ENCODE measurements around the gene TGFB3. TPM values are rescaled to one million over a fixed set of nuclear protein-coding genes. Genes with fewer than 3 reads are reported as not detected.

The TGFB3 gene
- total and polyA plus RNA-seq, 2 of the 13 experiments (the other 11 are each of a cell fraction or from before 2014, with no cell fraction given) = 1.4 to 2.5 TPM

GRCh38 chr14:75941030-75941429 is 40.8 kb downstream of the TGFB3 start (continued):
- no peak for TF ChIP-seq ZNF367 (CRISPR knock-in tag; IDR thresholded peaks at IDR 0.05; ENCODE audit: borderline replicate concordance)
- TF ChIP-seq DDIT3 (CRISPR knock-in tag; IDR thresholded peaks at IDR 0.05) = no peak
- TF ChIP-seq POLR2G (IDR thresholded peaks at IDR 0.05; ENCODE audit: low read depth, low read length) = no peak

GRCh38 chr14:75939200-75939599 is 42.6 kb downstream of the TGFB3 start:
- Histone ChIP-seq H3K9me3 (ENCODE audit: low read length) (no peaks in the 10 kb centered on the region), H3K4me3 (replicated peaks in 1 of 3; ENCODE audit: insufficient read depth in 1 of 3, low read depth in 2 of 3, low read length in 3 of 3) (no peak overlapping the region), H3K9ac (ENCODE audit: insufficient read depth, low read depth, low read length) (no peak overlapping the region), H3K27ac (ENCODE audit: extremely low read length, insufficient read depth, low read length) (no peak overlapping the region), H3K79me2 (ENCODE audit: insufficient read depth, low read length) (no peaks in the 10 kb centered on the region), H2AFZ (ENCODE audit: low read length) (no peak overlapping the region), H3K4me1 (ENCODE audit: insufficient read depth, low read length) (no peaks in the 10 kb centered on the region), H3K27me3 (ENCODE audit: control insufficient read depth in 1 of 2, insufficient read depth in 2 of 2, low read length in 2 of 2) (no peaks in the 10 kb centered on the region), H4K20me1 (ENCODE audit: insufficient read depth, low read length) (no peaks in the 10 kb centered on the region), H3K4me2 (ENCODE audit: low read depth, low read length) (no peak overlapping the region), H3K36me3 (replicated peaks in 1 of 2; ENCODE audit: control insufficient read depth in 1 of 2, insufficient read depth in 2 of 2, low read length in 2 of 2) (no peaks in the 10 kb centered on the region)
- CTCF ChIA-PET (ENCODE audit: low intra/inter-chr PET ratio, low total read pairs) = no interaction called here
- TF ChIP-seq HNRNPL (IDR thresholded peaks at IDR 0.05; ENCODE audit: low read depth, low read length) (no peak), ZBTB7B (CRISPR knock-in tag; IDR thresholded peaks at IDR 0.05) (no peak), ZNF552 (CRISPR knock-in tag; IDR thresholded peaks at IDR 0.05; ENCODE audit: borderline replicate concordance) (no peak), CHD4 (IDR thresholded peaks at IDR 0.05; ENCODE audit: borderline replicate concordance, low read length) (no peak), IRF2 (CRISPR knock-in tag; IDR thresholded peaks at IDR 0.05) (no peak), ZBTB40 (IDR thresholded peaks at IDR 0.05) (no peak), ZBTB40 (CRISPR knock-in tag; IDR thresholded peaks at IDR 0.05) (no peak), DRAP1 (CRISPR knock-in tag; IDR thresholded peaks at IDR 0.05) (no peak), ZNF235 (CRISPR knock-in tag; IDR thresholded peaks at IDR 0.05; ENCODE audit: borderline replicate concordance) (no peak), ZNF605 (CRISPR knock-in tag; IDR thresholded peaks at IDR 0.05) (no peak), TGIF2 (CRISPR knock-in tag; IDR thresholded peaks at IDR 0.05) (no peak)
- no peak for ATAC-seq
- POLR2A ChIA-PET = no interaction called here
- 88% methylated on average over 1 of the region's 1 CpG for WGBS (ENCODE audit: low lambda C conversion rate)
- intact Hi-C loops (cut with micrococcal nuclease; ENCODE audit: unreplicated experiment) (no loop called here), in situ Hi-C loops (cut with HindIII; ENCODE audit: extremely low pct_ligation_motif_present, low pct_unique_long_range_greater_than_20kb) (no loop called here)
- no peak for FAIRE-seq
- DNase-seq (ENCODE audit: low spot score) = no peak
- no TSS peak for BruUV-seq (replicated peaks)
